ENCODE results near the gene CHRNB2. TPM values are rescaled to one million over a fixed set of nuclear protein-coding genes. Genes with fewer than 3 reads are reported as not detected.

Gene CHRNB2
- total and polyA plus RNA-seq, 2 donors (not counting 3 experiments of a cell fraction or from before 2014, with no cell fraction given) = not detected

DNA sequence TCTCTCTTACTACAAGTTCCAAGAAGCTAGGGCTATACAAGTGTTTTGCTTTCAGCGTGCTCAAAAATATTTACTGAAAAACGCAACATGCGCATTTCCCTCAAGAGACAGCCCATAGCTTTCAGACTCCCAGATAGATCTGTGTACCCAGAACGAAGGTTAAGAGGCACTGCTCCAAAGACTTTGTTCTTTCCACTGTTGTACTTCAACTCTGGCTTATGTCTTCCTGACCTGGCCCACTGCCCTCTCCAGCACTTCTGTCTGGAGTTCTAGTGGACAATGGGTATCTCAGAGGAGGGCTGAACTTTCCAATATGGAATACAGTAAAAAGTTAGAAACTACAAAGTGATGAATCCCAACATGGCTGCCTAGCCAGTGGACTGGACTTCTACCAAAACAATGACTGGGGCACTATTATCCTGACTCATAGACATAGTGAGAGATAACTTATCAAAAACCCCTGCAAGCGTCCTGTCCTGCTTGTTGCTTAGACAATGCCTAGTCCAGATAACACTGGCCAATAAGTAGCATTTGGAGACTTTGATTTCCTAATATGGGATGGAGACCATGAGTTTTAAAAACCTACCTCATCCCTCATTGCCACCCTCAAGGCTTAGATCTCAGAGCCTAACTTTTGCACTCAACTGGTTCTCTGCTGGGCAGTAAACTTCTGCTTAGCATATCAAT is 49.2 kb downstream of the CHRNB2 start:
- TF ChIP-seq FOS (IDR thresholded peaks at IDR 0.05; ENCODE audit: borderline replicate concordance, insufficient read depth, low read length) (peak; percentile 19), GATA2 (IDR thresholded peaks at IDR 0.05; ENCODE audit: insufficient read depth, insufficient read length, low read depth, low read length) (peak; percentile 66), EZH2 (IDR thresholded peaks at IDR 0.05; ENCODE audit: borderline replicate concordance, low read depth, low read length, severe bottlenecking) (no peak)
- H3K4me3 ChIP-seq (replicated peaks in 1 of 3; ENCODE audit: insufficient read depth in 1 of 3, low read depth in 1 of 3, low read length in 3 of 3) = no peak overlapping the region
- intact Hi-C loops (cut with micrococcal nuclease) = no loop called here
- H3K79me2 ChIP-seq (ENCODE audit: control insufficient read depth, insufficient read depth, low read length) = peaks cover 65% of the 10 kb centered on the region
- no peak overlapping the region for H3K4me2 ChIP-seq (ENCODE audit: insufficient read depth, low read length)
- FAIRE-seq (no peak), DNase-seq (ENCODE audit: low read depth, low spot score) (peak; percentile 28)
- POLR2A ChIA-PET = no interaction called here
- peaks cover 6% of the 10 kb centered on the region for H3K4me1 ChIP-seq (ENCODE audit: control insufficient read depth, extremely low read depth, insufficient read depth, low read length)
- H3K9ac ChIP-seq (replicated peaks; ENCODE audit: extremely low read depth, insufficient read depth, low read length) = no peak overlapping the region
- H3K9me3 ChIP-seq (replicated peaks; ENCODE audit: control insufficient read depth, insufficient read depth, low read length) = no peaks in the 10 kb centered on the region
- no peaks in the 10 kb centered on the region for H3K27me3 ChIP-seq (ENCODE audit: control insufficient read depth in 2 of 2, insufficient read depth in 2 of 2, low read length in 2 of 2)
- dilution Hi-C loops (cut with MboI; ENCODE audit: extremely low pct_ligation_motif_present, low sequenced_read_pairs) = no loop called here
- no peaks in the 10 kb centered on the region for H4K20me1 ChIP-seq (replicated peaks; ENCODE audit: control insufficient read depth, extremely low read depth, insufficient read depth, low read length)
- peaks cover 0 to under 1% of the 10 kb centered on the region in 2 experiments for H3K36me3 ChIP-seq (ENCODE audit: control insufficient read depth in 2 of 2, extremely low read depth in 1 of 2, insufficient read depth in 2 of 2, low read length in 2 of 2)
- H3K9me1 ChIP-seq (replicated peaks; ENCODE audit: control insufficient read depth, extremely low read depth, insufficient read depth, low read length) = no peaks in the 10 kb centered on the region
- CTCF ChIA-PET = no interaction called here
- no peak overlapping the region for H2AFZ ChIP-seq (ENCODE audit: low read depth, low read length)
- no TSS peak for BruUV-seq (replicated peaks)
- no peak overlapping the region for H3K27ac ChIP-seq (ENCODE audit: insufficient read depth, low read depth, low read length)

- Histone ChIP-seq H3K4me3 (replicated peaks in 1 of 3; ENCODE audit: insufficient read depth in 1 of 3, low read depth in 1 of 3, low read length in 3 of 3) (no peak overlapping the region), H3K27me3 (ENCODE audit: control insufficient read depth in 2 of 2, insufficient read depth in 2 of 2, low read length in 2 of 2) (no peaks in the 10 kb centered on the region), H3K27ac (ENCODE audit: insufficient read depth, low read depth, low read length) (no peak overlapping the region), H4K20me1 (replicated peaks; ENCODE audit: control insufficient read depth, extremely low read depth, insufficient read depth, low read length) (no peaks in the 10 kb centered on the region), H3K79me2 (ENCODE audit: control insufficient read depth, insufficient read depth, low read length) (peaks cover 81% of the 10 kb centered on the region), H3K9me1 (replicated peaks; ENCODE audit: control insufficient read depth, extremely low read depth, insufficient read depth, low read length) (no peaks in the 10 kb centered on the region), H3K4me1 (ENCODE audit: control insufficient read depth, extremely low read depth, insufficient read depth, low read length) (peaks cover 6% of the 10 kb centered on the region), H2AFZ (ENCODE audit: low read depth, low read length) (no peak overlapping the region), H3K4me2 (ENCODE audit: insufficient read depth, low read length) (no peak overlapping the region), H3K9ac (replicated peaks; ENCODE audit: extremely low read depth, insufficient read depth, low read length) (no peak overlapping the region), H3K9me3 (replicated peaks; ENCODE audit: control insufficient read depth, insufficient read depth, low read length) (no peaks in the 10 kb centered on the region), H3K36me3 (ENCODE audit: control insufficient read depth in 2 of 2, extremely low read depth in 1 of 2, insufficient read depth in 2 of 2, low read length in 2 of 2) (peaks cover 0 to 6% of the 10 kb centered on the region in 2 experiments)
- no peak for DNase-seq (ENCODE audit: low read depth, low spot score)
- no peak for FAIRE-seq
- dilution Hi-C loops (cut with MboI; ENCODE audit: extremely low pct_ligation_motif_present, low sequenced_read_pairs) (no loop called here), intact Hi-C loops (cut with micrococcal nuclease) (no loop called here)
- ChIA-PET POLR2A (no interaction called here), CTCF (interaction anchor here (1.6 to 1.7 kb wide), 2 partner anchors 11 to 14 kb away, joined by 3 read pairs; partner anchors contain the start of gene ADAR)
- no peak for TF ChIP-seq POLR2A (IDR thresholded peaks at IDR 0.05; ENCODE audit: low read depth, low read length)
- no peak for TF ChIP-seq MYC (IDR thresholded peaks at IDR 0.05; ENCODE audit: low read depth, low read length)
- TF ChIP-seq GATA2 (IDR thresholded peaks at IDR 0.05; ENCODE audit: insufficient read depth, insufficient read length, low read depth, low read length) = no peak
- TF ChIP-seq FOS (IDR thresholded peaks at IDR 0.05; ENCODE audit: borderline replicate concordance, insufficient read depth, low read length) = no peak
- TF ChIP-seq POLR2AphosphoS5 (IDR thresholded peaks at IDR 0.05; ENCODE audit: insufficient read depth, low read depth, low read length) = no peak
- no peak for TF ChIP-seq JUN (IDR thresholded peaks at IDR 0.05; ENCODE audit: borderline replicate concordance, insufficient read depth, insufficient read length, low read depth)
- TF ChIP-seq EZH2 (IDR thresholded peaks at IDR 0.05; ENCODE audit: borderline replicate concordance, low read depth, low read length, severe bottlenecking) = no peak
- TF ChIP-seq, protein P1, sequence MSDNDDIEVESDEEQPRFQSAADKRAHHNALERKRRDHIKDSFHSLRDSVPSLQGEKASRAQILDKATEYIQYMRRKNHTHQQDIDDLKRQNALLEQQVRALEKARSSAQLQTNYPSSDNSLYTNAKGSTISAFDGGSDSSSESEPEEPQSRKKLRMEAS (IDR thresholded peaks at IDR 0.05; ENCODE audit: insufficient read depth, insufficient read length) = no peak
- no peak for TF ChIP-seq CTCF (IDR thresholded peaks at IDR 0.05; ENCODE audit: extremely low read depth in 1 of 2, insufficient read depth in 1 of 2, low read depth in 1 of 2, low read length in 2 of 2)
- BruUV-seq (replicated peaks) = no TSS peak
Measured at GRCh38 chr1:154619181-154619948, 51.8 kb downstream of the CHRNB2 start.
